HG03139 (cell line): ENCODE measurements around the gene BTC.
A peak's percentile ranks its signal among the peaks of the same experiment; 100 is the strongest.
"Not testable (repeated sequence)": the region's sequence is repeated elsewhere in the genome, so short reads cannot be mapped to it uniquely, and the experiment has no call there.

Source experiments
- ATAC-seq: cut with Tn5 transposase; IDR thresholded peaks from one replicate; pipeline ENCODE4 v1.9.1; 2021; ENCODE audit not compliant: unreplicated experiment

Gene BTC

GRCh38 chr4:74758551-74759145, 35.7 kb downstream of the BTC start:
- ATAC-seq, result no peak

- ATAC-seq, result no peak
These were observed 37.2 kb downstream of the BTC start for GRCh38 chr4:74757136-74757535.

GRCh38 chr4:74755486-74755885, 38.8 kb downstream of the BTC start:
- ATAC-seq, result no peak

GRCh38 chr4:74754218-74754617, 40.1 kb downstream of the BTC start:
- peak; percentile 91 for ATAC-seq

GRCh38 chr4:74752798-74753197, 41.5 kb downstream of the BTC start:
- ATAC-seq, result no peak

- no peak for ATAC-seq
These were observed 42.5 kb downstream of the BTC start for GRCh38 chr4:74751856-74752255.

GRCh38 chr4:74751247-74751646, 43.1 kb downstream of the BTC start:
- no peak for ATAC-seq

GRCh38 chr4:74742185-74742584, 52.1 kb downstream of the BTC start:
- ATAC-seq, result no peak

GRCh38 chr4:74738464-74739143, 55.7 kb downstream of the BTC start:
- ATAC-seq, result no peak

- ATAC-seq, result no peak
These were observed 59.3 kb downstream of the BTC start for GRCh38 chr4:74734995-74735394.

GRCh38 chr4:74733756-74734155, 60.6 kb downstream of the BTC start:
- no peak for ATAC-seq

GRCh38 chr4:74724979-74725378, 69.3 kb downstream of the BTC start:
- ATAC-seq, result no peak

- ATAC-seq, result no peak
These were observed 77.9 kb downstream of the BTC start for GRCh38 chr4:74716436-74716765.

- no peak for ATAC-seq
These were observed 78.5 kb downstream of the BTC start for GRCh38 chr4:74715706-74716435.

- ATAC-seq, result no peak
These were observed 79.7 kb downstream of the BTC start for GRCh38 chr4:74714611-74715130.

- ATAC-seq, result not testable (repeated sequence)
These were observed 86.2 kb downstream of the BTC start for GRCh38 chr4:74708135-74708534.
